Neutrophil (primary cell): ENCODE results near the gene ENDOV.

Experiments
- H3K27ac ChIP-seq: fragments of 200-600 bp; sonication (generic); 2 replicates; pipeline ENCODE4 v1.5.1; 2016; ENCODE audit warnings: mild to moderate bottlenecking, moderate library complexity
- H3K27me3 ChIP-seq: fragments of 200-600 bp; sonication (generic); 2 replicates; pipeline ENCODE4 v1.6.0; 2016; ENCODE audit warnings: mild to moderate bottlenecking
- H3K36me3 ChIP-seq: fragments of 200-600 bp; sonication (generic); 2 replicates; pipeline ENCODE4 v1.5.1; 2017
- H3K4me1 ChIP-seq, 2 experiments: fragments of 200-600 bp in 1 of 2; sonication (generic) in 1 of 2; 1 replicate in 1 of 2; 2 replicates in 1 of 2; pipeline versions ENCODE4 v1.5.1 to v1.6.1; 2013 to 2016; ENCODE audit warnings: low read depth in 1 of 2, low read length in 1 of 2, mild to moderate bottlenecking in 1 of 2, moderate library complexity in 1 of 2; ENCODE audit not compliant: control insufficient read depth in 1 of 2, insufficient read depth in 1 of 2
- H3K4me3 ChIP-seq, 2 experiments: fragments of 200-600 bp in 1 of 2; sonication (generic) in 1 of 2; 1 replicate in 1 of 2; 2 replicates in 1 of 2; pipeline ENCODE4 v1.5.1; 2013 to 2016; ENCODE audit warnings: low read depth in 1 of 2, low read length in 1 of 2, mild to moderate bottlenecking in 1 of 2, moderate library complexity in 1 of 2
- H3K9me3 ChIP-seq: fragments of 200-600 bp; sonication (generic); 2 replicates; pipeline ENCODE4 v1.5.1; 2016
- CTCF ChIP-seq: fragments of 200-600 bp; sonication (generic); IDR thresholded peaks from 2 replicates; pipeline ENCODE4 v1.5.1; 2016; ENCODE audit warnings: antibody characterized with exemption

The ENDOV gene

DNA sequence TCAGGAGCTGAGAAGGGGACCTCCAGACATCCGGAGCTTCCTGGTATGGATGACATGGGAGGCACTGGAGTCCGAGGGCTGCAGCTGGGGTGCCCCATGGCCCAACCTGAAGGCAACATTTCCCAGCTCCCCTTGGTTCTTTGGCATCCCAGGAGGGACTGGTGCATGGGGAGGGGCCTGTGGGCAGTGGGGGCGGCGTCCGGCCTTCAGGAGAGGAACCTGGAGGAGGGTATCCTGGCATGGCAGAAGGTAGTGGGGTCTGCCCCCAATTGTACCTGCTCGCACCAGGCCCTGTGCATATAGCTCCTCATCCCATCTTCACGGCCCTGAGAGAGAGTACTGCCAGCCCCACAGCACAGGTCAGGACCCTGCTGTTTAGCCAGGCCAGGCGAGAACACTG, 49.5 kb downstream of the ENDOV start:
- Histone ChIP-seq H3K27ac (no peak overlapping the region), H3K27me3 (peaks cover 92% of the 10 kb centered on the region), H3K4me3 (no peak overlapping the region), H3K4me1 (no peaks in the 10 kb centered on the region), H3K36me3 (no peaks in the 10 kb centered on the region), H3K9me3 (no peaks in the 10 kb centered on the region)
- TF ChIP-seq CTCF = no peak

DNA sequence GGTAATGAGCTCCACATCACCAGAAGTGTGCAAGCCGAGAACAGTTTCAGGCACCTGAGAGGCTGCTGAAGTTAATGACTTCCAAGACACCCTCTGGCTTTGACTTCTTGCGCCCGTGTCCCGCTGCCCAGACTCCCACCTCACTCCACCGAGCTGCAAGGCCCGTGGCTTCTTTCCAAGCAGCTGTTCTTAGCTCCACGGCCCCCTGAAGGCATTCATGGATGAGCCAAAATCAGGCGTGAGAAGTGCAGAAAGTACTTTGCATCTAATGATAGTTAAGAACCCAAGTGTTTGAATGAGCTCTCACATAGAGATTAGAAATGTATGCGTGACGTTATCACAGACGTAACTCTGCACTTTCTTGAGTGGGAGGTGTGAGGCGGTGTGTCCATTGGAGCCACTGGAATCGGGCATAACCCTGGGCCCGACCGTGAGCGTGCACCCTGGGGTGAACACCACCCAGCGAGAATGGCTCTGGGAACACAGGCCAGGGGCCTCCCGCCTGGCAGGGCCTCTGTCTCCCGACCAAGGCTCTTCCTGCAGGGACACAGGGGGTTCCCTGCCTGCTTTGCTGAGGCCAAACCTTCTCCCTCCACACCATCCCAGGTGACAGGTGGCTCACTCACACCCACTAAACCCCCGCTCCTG, 50.5 kb downstream of the ENDOV start:
- peaks cover 94% of the 10 kb centered on the region for H3K27me3 ChIP-seq
- no peak overlapping the region for H3K4me3 ChIP-seq
- no peaks in the 10 kb centered on the region for H3K9me3 ChIP-seq
- H3K36me3 ChIP-seq = no peaks in the 10 kb centered on the region
- no peak overlapping the region for H3K27ac ChIP-seq
- H3K4me1 ChIP-seq = no peaks in the 10 kb centered on the region
- no peak for TF ChIP-seq CTCF

- H3K27ac ChIP-seq = no peak overlapping the region
- H3K9me3 ChIP-seq = no peaks in the 10 kb centered on the region
- no peak overlapping the region for H3K4me3 ChIP-seq
- no peaks in the 10 kb centered on the region for H3K36me3 ChIP-seq
- no peaks in the 10 kb centered on the region for H3K4me1 ChIP-seq
- TF ChIP-seq CTCF = no peak
- H3K27me3 ChIP-seq = peaks cover 97% of the 10 kb centered on the region
Measured at GRCh38 chr17:80466188-80466705, 51.3 kb downstream of the ENDOV start.

- no peak for TF ChIP-seq CTCF
- no peaks in the 10 kb centered on the region for H3K36me3 ChIP-seq
- no peak overlapping the region for H3K27ac ChIP-seq
- H3K27me3 ChIP-seq = peaks cover 99% of the 10 kb centered on the region
- no peak overlapping the region for H3K4me3 ChIP-seq
- H3K9me3 ChIP-seq = no peaks in the 10 kb centered on the region
- H3K4me1 ChIP-seq = no peaks in the 10 kb centered on the region
Measured at GRCh38 chr17:80468242-80468641, 53.3 kb downstream of the ENDOV start.

DNA sequence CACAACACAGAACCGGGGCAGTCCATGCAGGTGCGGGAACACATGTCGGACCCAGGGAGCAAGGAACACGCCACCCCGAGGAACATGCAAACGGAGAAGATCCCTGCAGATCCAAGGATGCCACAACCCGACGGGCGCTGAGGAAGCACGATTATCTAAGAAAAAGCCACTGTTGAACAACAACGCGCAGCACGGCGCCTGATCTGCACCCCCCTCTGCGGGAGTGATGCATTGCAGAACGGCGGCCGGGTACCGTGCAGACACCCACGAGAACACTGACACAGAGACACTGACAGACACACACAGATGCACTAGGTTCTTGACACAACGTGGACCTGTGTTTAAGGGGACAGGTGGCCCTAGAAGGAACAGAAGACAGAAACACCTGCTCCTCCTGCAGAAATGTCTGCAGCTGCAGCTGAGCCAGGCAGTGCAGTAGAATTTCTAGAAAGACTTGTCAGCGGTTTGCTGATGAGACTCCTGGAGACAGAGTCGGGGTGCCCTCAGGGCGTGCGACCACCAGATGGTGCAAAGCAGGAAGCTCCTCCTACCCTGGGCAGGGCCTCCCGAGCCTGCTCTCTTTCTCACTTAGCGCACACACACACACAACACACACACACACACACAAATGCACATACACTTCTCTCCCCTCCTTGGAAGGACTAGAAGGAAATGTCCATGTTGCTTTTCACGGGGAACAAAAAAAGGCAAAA, 54.0 kb downstream of the ENDOV start:
- H3K9me3 ChIP-seq = no peaks in the 10 kb centered on the region
- H3K4me3 ChIP-seq = no peak overlapping the region
- H3K27me3 ChIP-seq = peaks cover 100% of the 10 kb centered on the region
- no peaks in the 10 kb centered on the region for H3K36me3 ChIP-seq
- no peak overlapping the region for H3K27ac ChIP-seq
- H3K4me1 ChIP-seq = no peaks in the 10 kb centered on the region
- no peak for TF ChIP-seq CTCF
